Keratinocyte (primary cell): ENCODE measurements around the gene DBP.
"Not testable (repeated sequence)": the region's sequence is repeated elsewhere in the genome, so short reads cannot be mapped to it uniquely, and the experiment has no call there.

Experiments
- EZH2 ChIP-seq: IDR thresholded peaks from one replicate; pipeline ENCODE4 v1.6.1; 2012; ENCODE audit warnings: inconsistent platforms, mild to moderate bottlenecking, low read length, moderate library complexity
- TF ChIP-seq, protein P1 (sequence below), 3 experiments: IDR thresholded peaks in 1 of 3; conservative IDR thresholded peaks in 1 of 3; optimal IDR thresholded peaks in 1 of 3; 2 replicates in 2 of 3; 3 replicates in 1 of 3; pipeline versions ENCODE3 to v1.5.1; 2011; ENCODE audit warnings: low read length in 3 of 3, mild to moderate bottlenecking in 3 of 3, moderate library complexity in 2 of 3, control low read depth in 1 of 3, inconsistent platforms in 1 of 3; ENCODE audit not compliant: insufficient read depth in 2 of 3; ENCODE audit errors: extremely low read depth in 1 of 3

- TF ChIP-seq, protein P1, sequence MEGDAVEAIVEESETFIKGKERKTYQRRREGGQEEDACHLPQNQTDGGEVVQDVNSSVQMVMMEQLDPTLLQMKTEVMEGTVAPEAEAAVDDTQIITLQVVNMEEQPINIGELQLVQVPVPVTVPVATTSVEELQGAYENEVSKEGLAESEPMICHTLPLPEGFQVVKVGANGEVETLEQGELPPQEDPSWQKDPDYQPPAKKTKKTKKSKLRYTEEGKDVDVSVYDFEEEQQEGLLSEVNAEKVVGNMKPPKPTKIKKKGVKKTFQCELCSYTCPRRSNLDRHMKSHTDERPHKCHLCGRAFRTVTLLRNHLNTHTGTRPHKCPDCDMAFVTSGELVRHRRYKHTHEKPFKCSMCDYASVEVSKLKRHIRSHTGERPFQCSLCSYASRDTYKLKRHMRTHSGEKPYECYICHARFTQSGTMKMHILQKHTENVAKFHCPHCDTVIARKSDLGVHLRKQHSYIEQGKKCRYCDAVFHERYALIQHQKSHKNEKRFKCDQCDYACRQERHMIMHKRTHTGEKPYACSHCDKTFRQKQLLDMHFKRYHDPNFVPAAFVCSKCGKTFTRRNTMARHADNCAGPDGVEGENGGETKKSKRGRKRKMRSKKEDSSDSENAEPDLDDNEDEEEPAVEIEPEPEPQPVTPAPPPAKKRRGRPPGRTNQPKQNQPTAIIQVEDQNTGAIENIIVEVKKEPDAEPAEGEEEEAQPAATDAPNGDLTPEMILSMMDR (optimal IDR thresholded peaks at IDR 0.05 in 1 of 3, IDR thresholded peaks at IDR 0.05 in 1 of 3, conservative IDR thresholded peaks at IDR 0.05 in 1 of 3; ENCODE audit: extremely low read depth in 1 of 3, insufficient read depth in 2 of 3, low read length in 3 of 3), result not testable (repeated sequence)
- TF ChIP-seq EZH2, result not testable (repeated sequence)
Measured at GRCh38 chr19:48686637-48687036, 49.5 kb upstream of the DBP start.
